ENCODE measurements around the gene IPP. TPM values are rescaled to one million over a fixed set of nuclear protein-coding genes. Genes with fewer than 3 reads are reported as not detected.

The IPP gene
- total RNA-seq, 1 donor from 2014 or later = 13.4 TPM

DNA sequence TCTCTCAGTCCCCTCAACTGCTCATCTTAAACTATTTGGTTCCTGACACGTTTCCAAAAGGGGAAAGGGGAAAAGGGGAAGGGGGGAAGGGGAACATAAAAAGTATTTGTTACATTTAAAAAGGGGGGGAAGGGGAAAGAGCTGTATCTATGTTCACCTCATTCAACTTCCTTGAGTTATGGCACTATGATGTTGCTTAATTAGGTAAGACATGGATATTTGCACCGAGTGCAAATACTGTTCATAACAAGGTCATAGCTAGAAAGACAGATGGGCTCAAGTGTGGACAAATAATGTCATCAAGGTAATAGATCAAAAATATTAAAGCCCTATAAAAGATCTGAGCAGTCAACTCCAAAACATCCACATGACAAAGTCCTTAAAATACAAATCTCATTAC is 90.1 kb downstream of the IPP start:
- H3K36me3 ChIP-seq = peaks cover 55% of the 10 kb centered on the region

DNA sequence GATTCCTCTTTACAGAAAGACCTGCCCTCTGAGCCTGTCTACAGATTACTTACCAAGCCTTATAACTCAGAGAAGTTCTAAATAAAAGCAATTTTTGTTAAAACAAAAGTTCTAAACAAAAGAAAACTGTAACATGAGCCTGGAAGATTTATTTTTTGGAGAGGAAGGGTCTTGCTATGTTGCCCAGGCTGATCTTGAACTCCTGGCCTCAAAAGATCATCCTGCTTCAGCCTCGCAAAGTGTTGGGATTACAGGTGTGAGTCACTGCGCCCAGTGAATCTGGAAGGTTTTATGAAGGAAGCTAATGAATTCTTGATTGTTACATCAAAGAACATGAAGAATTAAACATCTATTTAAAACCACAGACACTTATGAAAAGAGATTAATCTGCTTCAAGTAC is 91.2 kb downstream of the IPP start:
- no peak for ATAC-seq
- intact Hi-C loops (cut with DNase I) = no loop called here

More for the DNA sequence above, 90.1 kb downstream of the IPP start:
- Histone ChIP-seq H3K27ac (no peak overlapping the region), H3K4me1 (no peaks in the 10 kb centered on the region), H3K4me3 (no peak overlapping the region), H3K9me3 (no peaks in the 10 kb centered on the region), H3K27me3 (ENCODE audit: low read depth) (no peaks in the 10 kb centered on the region)
- DNase-seq (no peak), ATAC-seq (no peak)
- intact Hi-C loops (cut with DNase I) = no loop called here
- TF ChIP-seq, protein P1, sequence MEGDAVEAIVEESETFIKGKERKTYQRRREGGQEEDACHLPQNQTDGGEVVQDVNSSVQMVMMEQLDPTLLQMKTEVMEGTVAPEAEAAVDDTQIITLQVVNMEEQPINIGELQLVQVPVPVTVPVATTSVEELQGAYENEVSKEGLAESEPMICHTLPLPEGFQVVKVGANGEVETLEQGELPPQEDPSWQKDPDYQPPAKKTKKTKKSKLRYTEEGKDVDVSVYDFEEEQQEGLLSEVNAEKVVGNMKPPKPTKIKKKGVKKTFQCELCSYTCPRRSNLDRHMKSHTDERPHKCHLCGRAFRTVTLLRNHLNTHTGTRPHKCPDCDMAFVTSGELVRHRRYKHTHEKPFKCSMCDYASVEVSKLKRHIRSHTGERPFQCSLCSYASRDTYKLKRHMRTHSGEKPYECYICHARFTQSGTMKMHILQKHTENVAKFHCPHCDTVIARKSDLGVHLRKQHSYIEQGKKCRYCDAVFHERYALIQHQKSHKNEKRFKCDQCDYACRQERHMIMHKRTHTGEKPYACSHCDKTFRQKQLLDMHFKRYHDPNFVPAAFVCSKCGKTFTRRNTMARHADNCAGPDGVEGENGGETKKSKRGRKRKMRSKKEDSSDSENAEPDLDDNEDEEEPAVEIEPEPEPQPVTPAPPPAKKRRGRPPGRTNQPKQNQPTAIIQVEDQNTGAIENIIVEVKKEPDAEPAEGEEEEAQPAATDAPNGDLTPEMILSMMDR (IDR thresholded peaks at IDR 0.05) = no peak

DNA sequence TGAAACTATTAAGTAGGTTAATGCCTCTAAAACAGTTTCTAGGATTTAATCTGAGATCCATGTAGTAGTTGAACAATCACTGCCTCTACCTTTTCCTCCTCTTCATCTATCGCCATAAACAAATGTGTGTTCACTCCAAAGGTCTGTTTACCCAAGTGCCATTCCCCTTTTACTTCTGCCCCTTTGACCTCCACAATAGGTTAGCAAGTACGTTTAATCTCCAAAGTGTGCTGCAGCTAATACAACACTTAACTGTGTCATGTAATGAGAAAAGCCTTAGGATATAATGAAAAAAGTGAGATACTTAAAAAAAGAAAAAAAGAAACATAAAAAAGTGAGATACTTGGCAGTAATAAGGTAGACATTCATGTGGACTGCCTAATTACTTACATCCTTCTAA is 92.3 kb downstream of the IPP start:
- intact Hi-C loops (cut with DNase I) = no loop called here
- Histone ChIP-seq H3K27me3 (ENCODE audit: low read depth) (no peaks in the 10 kb centered on the region), H3K4me1 (no peaks in the 10 kb centered on the region), H3K36me3 (peaks cover 77% of the 10 kb centered on the region), H3K4me3 (no peak overlapping the region), H3K27ac (no peak overlapping the region), H3K9me3 (no peaks in the 10 kb centered on the region)
- TF ChIP-seq, protein P1 (IDR thresholded peaks at IDR 0.05) = no peak
- ATAC-seq (no peak), DNase-seq (no peak)

More for the DNA sequence above, 91.2 kb downstream of the IPP start:
- no peaks in the 10 kb centered on the region for H3K4me1 ChIP-seq
- H3K4me3 ChIP-seq = no peak overlapping the region
- H3K27me3 ChIP-seq (ENCODE audit: low read depth) = no peaks in the 10 kb centered on the region
- no peak for DNase-seq
- peaks cover 66% of the 10 kb centered on the region for H3K36me3 ChIP-seq
- no peak overlapping the region for H3K27ac ChIP-seq
- no peaks in the 10 kb centered on the region for H3K9me3 ChIP-seq
- TF ChIP-seq, protein P1 (IDR thresholded peaks at IDR 0.05) = no peak

DNA sequence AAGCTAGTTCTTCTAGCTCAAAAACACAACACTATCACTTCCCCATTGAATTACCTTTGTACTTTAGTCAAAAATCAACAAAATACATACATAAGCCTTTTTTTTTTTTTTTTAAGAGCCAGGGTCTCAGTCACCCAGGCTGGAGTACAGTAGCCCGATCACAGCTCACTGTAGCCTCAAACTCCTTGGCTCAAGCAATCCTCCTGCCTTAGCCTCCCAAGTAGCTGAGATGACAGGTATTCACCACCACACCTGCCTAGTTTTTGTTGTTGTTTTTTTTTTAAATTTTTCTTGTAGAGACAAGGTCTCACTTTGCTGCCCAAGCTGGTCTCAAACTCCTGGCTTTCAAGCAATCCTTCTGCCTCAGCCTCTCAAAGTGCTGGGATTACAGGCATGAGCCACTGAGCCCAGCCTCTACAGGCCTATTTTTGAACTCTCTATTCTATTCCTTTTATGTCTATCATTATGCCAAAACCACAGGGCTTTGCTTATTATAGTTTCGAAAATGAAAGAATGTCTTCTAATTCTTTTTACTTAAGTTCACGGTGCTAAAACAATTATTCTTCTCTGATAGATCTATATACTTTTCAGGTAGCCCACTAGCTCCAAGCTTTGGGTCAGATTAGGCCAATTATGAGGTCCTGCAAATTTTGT is 93.8 kb downstream of the IPP start:
- no peak for DNase-seq
- H3K36me3 ChIP-seq = peaks cover 91% of the 10 kb centered on the region
- H3K4me1 ChIP-seq = no peaks in the 10 kb centered on the region
- TF ChIP-seq, protein P1 (IDR thresholded peaks at IDR 0.05) = no peak
- no peak overlapping the region for H3K4me3 ChIP-seq
- H3K9me3 ChIP-seq = no peaks in the 10 kb centered on the region
- H3K27me3 ChIP-seq (ENCODE audit: low read depth) = no peaks in the 10 kb centered on the region
- H3K27ac ChIP-seq = no peak overlapping the region
- ATAC-seq = no peak
- intact Hi-C loops (cut with DNase I) = no loop called here

DNA sequence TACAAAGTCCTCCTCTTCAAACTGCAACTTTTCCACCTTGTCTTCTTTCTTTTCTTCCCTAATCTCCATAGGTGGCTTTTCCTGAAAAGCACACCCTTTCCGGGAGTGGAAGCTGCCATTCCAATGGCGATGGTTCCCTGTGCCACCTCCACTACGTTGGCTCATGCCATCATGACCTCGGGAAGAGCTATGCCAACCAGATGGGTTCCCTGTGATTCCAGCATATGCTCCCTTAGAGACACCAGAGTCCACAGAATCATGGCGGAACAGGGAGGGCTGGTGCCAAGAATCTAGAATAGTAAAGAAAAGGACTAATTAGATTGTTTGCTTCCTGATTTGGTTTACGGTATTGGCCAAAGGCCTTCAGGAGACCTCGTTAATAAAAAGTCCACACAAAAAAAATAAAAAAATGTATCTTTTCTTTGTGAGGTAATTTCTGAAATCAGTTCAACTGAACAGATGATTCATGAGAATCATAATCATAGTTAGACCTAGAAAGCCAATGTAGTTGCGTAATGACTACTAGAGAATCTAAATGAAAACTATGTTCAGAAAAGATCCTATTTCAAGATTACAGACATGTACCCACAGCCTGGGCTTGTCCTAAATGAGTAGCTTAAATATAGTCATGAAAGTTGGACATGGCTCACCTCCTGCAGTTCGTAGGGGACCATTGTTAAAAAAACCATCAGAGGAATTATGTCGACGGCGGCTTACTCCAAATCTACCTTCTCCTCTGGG is 95.7 kb downstream of the IPP start:
- no peak for ATAC-seq

More for the DNA sequence above, 95.7 kb downstream of the IPP start:
- Histone ChIP-seq H3K4me1 (no peaks in the 10 kb centered on the region), H3K9me3 (no peaks in the 10 kb centered on the region), H3K27me3 (ENCODE audit: low read depth) (no peaks in the 10 kb centered on the region), H3K27ac (no peak overlapping the region), H3K4me3 (no peak overlapping the region), H3K36me3 (peaks cover 100% of the 10 kb centered on the region)
- DNase-seq = no peak
- TF ChIP-seq, protein P1 (IDR thresholded peaks at IDR 0.05) = no peak
- intact Hi-C loops (cut with DNase I) = no loop called here

Other genes starting within 250 kb of the IPP start
- gene PRDX1, start 228.8 kb downstream of the IPP start, total RNA-seq = 417 TPM
- 203 TPM for gene AKR1A1, start 199.8 kb downstream of the IPP start, total RNA-seq
- gene NASP, start 166.6 kb downstream of the IPP start, total RNA-seq = 50.0 TPM
- gene CCDC17, start 126.6 kb downstream of the IPP start, total RNA-seq = 20.3 TPM
- gene GPBP1L1, start 64.1 kb downstream of the IPP start, total RNA-seq = 146 TPM
- gene TMEM69, start 62.5 kb downstream of the IPP start, total RNA-seq = 16.8 TPM
- 25.8 TPM for gene MAST2, start 53.0 kb upstream of the IPP start, total RNA-seq

Measured in lower lobe of right lung (tissue), 2 donors.